ENCODE results near the gene RYR2.

DNA sequence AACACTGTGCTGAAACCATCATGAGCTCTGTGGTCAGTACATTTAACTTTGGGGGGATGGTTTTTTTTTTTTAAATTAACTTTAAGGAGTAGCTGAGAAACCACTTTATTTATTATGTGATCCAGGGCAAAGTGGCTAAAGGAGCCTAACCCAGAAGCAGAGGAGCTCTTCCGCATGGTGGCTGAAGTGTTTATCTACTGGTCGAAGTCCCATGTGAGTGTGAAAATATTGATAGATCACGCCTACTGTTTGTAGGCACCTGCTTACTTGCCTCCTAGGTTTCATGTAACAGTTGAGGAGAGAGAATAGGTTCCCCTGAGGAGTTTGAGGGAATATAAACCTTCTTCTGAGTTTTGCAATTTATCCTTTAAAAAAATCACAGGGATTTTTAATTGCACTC lies 667.4 kb downstream of the RYR2 start:
- TF ChIP-seq, protein P1, sequence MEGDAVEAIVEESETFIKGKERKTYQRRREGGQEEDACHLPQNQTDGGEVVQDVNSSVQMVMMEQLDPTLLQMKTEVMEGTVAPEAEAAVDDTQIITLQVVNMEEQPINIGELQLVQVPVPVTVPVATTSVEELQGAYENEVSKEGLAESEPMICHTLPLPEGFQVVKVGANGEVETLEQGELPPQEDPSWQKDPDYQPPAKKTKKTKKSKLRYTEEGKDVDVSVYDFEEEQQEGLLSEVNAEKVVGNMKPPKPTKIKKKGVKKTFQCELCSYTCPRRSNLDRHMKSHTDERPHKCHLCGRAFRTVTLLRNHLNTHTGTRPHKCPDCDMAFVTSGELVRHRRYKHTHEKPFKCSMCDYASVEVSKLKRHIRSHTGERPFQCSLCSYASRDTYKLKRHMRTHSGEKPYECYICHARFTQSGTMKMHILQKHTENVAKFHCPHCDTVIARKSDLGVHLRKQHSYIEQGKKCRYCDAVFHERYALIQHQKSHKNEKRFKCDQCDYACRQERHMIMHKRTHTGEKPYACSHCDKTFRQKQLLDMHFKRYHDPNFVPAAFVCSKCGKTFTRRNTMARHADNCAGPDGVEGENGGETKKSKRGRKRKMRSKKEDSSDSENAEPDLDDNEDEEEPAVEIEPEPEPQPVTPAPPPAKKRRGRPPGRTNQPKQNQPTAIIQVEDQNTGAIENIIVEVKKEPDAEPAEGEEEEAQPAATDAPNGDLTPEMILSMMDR (IDR thresholded peaks at IDR 0.05): no peak
- no peak for TF ChIP-seq POLR2A (IDR thresholded peaks at IDR 0.05)
